ENCODE measurements around the gene LAMA2. TPM values are rescaled to one million over a fixed set of nuclear protein-coding genes. Genes with fewer than 3 reads are reported as not detected.

Gene LAMA2
- polyA plus RNA-seq, 3 donors = not detected

DNA sequence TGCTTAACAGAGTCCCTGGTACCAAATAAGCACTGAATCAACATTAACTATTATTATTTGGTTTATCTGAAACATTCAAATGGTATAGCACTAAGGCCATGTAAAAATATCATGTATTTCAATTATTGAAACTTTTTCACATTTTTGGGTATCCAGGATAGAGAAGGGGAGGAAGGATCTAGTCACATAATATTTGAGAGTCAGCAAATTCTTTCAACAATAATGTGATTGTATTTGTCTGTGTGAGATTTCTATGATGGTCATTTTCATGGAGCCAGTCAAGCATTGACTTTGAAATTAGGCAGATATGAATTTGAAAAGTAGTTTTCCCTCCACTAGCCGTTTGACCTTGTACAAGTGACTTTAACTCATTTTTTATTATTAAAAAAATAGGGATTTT lies 67.9 kb downstream of the LAMA2 start:
- TF ChIP-seq, protein P1, sequence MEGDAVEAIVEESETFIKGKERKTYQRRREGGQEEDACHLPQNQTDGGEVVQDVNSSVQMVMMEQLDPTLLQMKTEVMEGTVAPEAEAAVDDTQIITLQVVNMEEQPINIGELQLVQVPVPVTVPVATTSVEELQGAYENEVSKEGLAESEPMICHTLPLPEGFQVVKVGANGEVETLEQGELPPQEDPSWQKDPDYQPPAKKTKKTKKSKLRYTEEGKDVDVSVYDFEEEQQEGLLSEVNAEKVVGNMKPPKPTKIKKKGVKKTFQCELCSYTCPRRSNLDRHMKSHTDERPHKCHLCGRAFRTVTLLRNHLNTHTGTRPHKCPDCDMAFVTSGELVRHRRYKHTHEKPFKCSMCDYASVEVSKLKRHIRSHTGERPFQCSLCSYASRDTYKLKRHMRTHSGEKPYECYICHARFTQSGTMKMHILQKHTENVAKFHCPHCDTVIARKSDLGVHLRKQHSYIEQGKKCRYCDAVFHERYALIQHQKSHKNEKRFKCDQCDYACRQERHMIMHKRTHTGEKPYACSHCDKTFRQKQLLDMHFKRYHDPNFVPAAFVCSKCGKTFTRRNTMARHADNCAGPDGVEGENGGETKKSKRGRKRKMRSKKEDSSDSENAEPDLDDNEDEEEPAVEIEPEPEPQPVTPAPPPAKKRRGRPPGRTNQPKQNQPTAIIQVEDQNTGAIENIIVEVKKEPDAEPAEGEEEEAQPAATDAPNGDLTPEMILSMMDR (IDR thresholded peaks at IDR 0.05) = no peak
- Histone ChIP-seq H3K27ac (ENCODE audit: low read depth in 1 of 2, low read length in 2 of 2) (no peak overlapping the region), H3K9ac (ENCODE audit: insufficient read depth, low read length, poor library complexity, severe bottlenecking) (no peak overlapping the region), H3K79me2 (ENCODE audit: insufficient read depth, low read length) (no peaks in the 10 kb centered on the region), H3K27me3 (ENCODE audit: control insufficient read depth in 2 of 2, insufficient read depth in 2 of 2, low read length in 2 of 2) (no peaks in the 10 kb centered on the region), H3K4me1 (ENCODE audit: control insufficient read depth in 1 of 2, insufficient read depth in 2 of 2, low read length in 2 of 2) (no peaks in the 10 kb centered on the region), H3K9me3 (replicated peaks in 1 of 2; ENCODE audit: control insufficient read depth in 1 of 2, insufficient read depth in 1 of 2, low read length in 2 of 2) (no peaks in the 10 kb centered on the region), H4K20me1 (ENCODE audit: insufficient read depth, low read length) (no peaks in the 10 kb centered on the region), H3K4me2 (replicated peaks; ENCODE audit: extremely low read depth, low read length, poor library complexity, severe bottlenecking) (no peak overlapping the region), H3K4me3 (replicated peaks in 1 of 3; ENCODE audit: low read depth in 2 of 3, low read length in 3 of 3) (no peak overlapping the region), H2AFZ (ENCODE audit: insufficient read depth, low read depth, low read length, poor library complexity, severe bottlenecking) (no peak overlapping the region), H3K36me3 (replicated peaks in 1 of 2; ENCODE audit: control insufficient read depth in 1 of 2, insufficient read depth in 2 of 2, low read length in 2 of 2) (no peaks in the 10 kb centered on the region)
- Mint-ChIP-seq H3K4me3 (no peak overlapping the region), H3K27me3 (ENCODE audit: low read depth in 3 of 3) (no peaks in the 10 kb centered on the region), H3K27ac (no peak overlapping the region), H3K9me3 (peaks cover 0 to 3% (median 2%) of the 10 kb centered on the region in 7 donors), H3K36me3 (no peaks in the 10 kb centered on the region), H3K4me1 (no peaks in the 10 kb centered on the region)
- intact Hi-C loops (cut with micrococcal nuclease) = no loop called here
- no CpG with 5 or more reads among the region's 1 CpG for WGBS (ENCODE audit: insufficient coverage)
- DNase-seq = no peak

DNA sequence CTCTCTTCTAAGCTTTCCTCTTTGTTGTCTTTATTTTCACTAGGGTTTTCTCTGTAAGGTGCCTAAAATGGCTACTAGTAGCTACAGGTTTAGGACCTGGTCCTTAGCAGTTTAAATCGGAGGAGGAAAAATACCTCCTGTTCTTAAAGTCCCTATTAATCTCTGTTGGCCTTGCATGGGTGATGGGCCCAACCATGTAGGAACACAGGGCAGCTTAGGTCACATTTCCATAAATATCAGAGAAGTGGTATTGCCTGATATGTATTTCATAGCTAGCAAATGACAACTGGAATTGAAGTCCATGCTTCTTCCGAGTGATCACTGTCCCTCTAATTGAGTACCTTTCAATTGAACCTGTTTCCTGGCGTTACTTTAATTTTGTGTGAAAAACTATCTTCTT lies 70.0 kb downstream of the LAMA2 start:
- Mint-ChIP-seq H3K4me1 (no peaks in the 10 kb centered on the region), H3K27me3 (ENCODE audit: low read depth in 3 of 3) (peaks cover 0 to 1% (median 0%) of the 10 kb centered on the region in 3 donors), H3K9me3 (peaks cover 0 to 3% (median 0%) of the 10 kb centered on the region in 7 donors), H3K4me3 (no peak overlapping the region), H3K27ac (no peak overlapping the region), H3K36me3 (no peaks in the 10 kb centered on the region)
- Histone ChIP-seq H2AFZ (ENCODE audit: insufficient read depth, low read depth, low read length, poor library complexity, severe bottlenecking) (no peak overlapping the region), H3K9ac (ENCODE audit: insufficient read depth, low read length, poor library complexity, severe bottlenecking) (no peak overlapping the region), H3K4me1 (ENCODE audit: control insufficient read depth in 1 of 2, insufficient read depth in 2 of 2, low read length in 2 of 2) (no peaks in the 10 kb centered on the region), H3K9me3 (replicated peaks in 1 of 2; ENCODE audit: control insufficient read depth in 1 of 2, insufficient read depth in 1 of 2, low read length in 2 of 2) (no peaks in the 10 kb centered on the region), H3K4me3 (replicated peaks in 1 of 3; ENCODE audit: low read depth in 2 of 3, low read length in 3 of 3) (no peak overlapping the region), H3K27ac (ENCODE audit: low read depth in 1 of 2, low read length in 2 of 2) (no peak overlapping the region), H3K79me2 (ENCODE audit: insufficient read depth, low read length) (no peaks in the 10 kb centered on the region), H4K20me1 (ENCODE audit: insufficient read depth, low read length) (no peaks in the 10 kb centered on the region), H3K4me2 (replicated peaks; ENCODE audit: extremely low read depth, low read length, poor library complexity, severe bottlenecking) (no peak overlapping the region), H3K27me3 (ENCODE audit: control insufficient read depth in 2 of 2, insufficient read depth in 2 of 2, low read length in 2 of 2) (no peaks in the 10 kb centered on the region), H3K36me3 (replicated peaks in 1 of 2; ENCODE audit: control insufficient read depth in 1 of 2, insufficient read depth in 2 of 2, low read length in 2 of 2) (no peaks in the 10 kb centered on the region)
- TF ChIP-seq, protein P1 (IDR thresholded peaks at IDR 0.05) = no peak
- no peak for DNase-seq
- intact Hi-C loops (cut with micrococcal nuclease) = no loop called here
- no CpG with 5 or more reads among the region's 3 CpGs for WGBS (ENCODE audit: insufficient coverage)
